Loucy (cell line): Measurements from ENCODE around the gene TBX18.

Experiments
- CTCF ChIP-seq: fragments of 200-600 bp; sonication (generic); conservative IDR thresholded peaks from 2 replicates; pipeline ENCODE4 v1.5.1; 2014; ENCODE audit warnings: mild to moderate bottlenecking, antibody characterized with exemption, low read length
- EZH2phosphoT487 ChIP-seq: fragments of 200-600 bp; IDR thresholded peaks from 2 replicates; pipeline ENCODE4 v1.6.1; 2018; ENCODE audit warnings: antibody characterized with exemption, mild to moderate bottlenecking, moderate library complexity, borderline replicate concordance

GRCh38 chr6:84653027-84653551 lies 111.3 kb downstream of the TBX18 start:
- TF ChIP-seq CTCF (no peak), EZH2phosphoT487 (no peak)
